ENCODE measurements around the gene KCNC3. TPM values are rescaled to one million over a fixed set of nuclear protein-coding genes. Genes with fewer than 3 reads are reported as not detected.

KCNC3 gene
- total and polyA plus RNA-seq, 2 experiments from 2014 or later, result 1.3 to 3.4 TPM

GRCh38 chr19:50328873-50329145, 368 bp downstream of the KCNC3 start:
- Histone ChIP-seq H3K36me3 (ENCODE audit: insufficient read depth) (no peaks in the 10 kb centered on the region), H3K79me2 (replicated peaks; ENCODE audit: insufficient read depth) (peaks cover 16% of the 10 kb centered on the region), H2AFZ (no peak overlapping the region), H4K20me1 (replicated peaks; ENCODE audit: insufficient read depth) (peaks cover 17% of the 10 kb centered on the region; the same call in 1 of the 2 replicates), H3K9me2 (ENCODE audit: insufficient read depth) (no peaks in the 10 kb centered on the region), H3K4me2 (no peak overlapping the region; the same call in 1 of the 2 replicates), H3K27ac (ENCODE audit: low read depth) (no peak overlapping the region), H3K4me1 (ENCODE audit: insufficient read depth) (peaks cover 35% of the 10 kb centered on the region), H3K4me3 (no peak overlapping the region; the same call in 1 of the 2 replicates), H3K27me3 (ENCODE audit: insufficient read depth) (peaks cover 25% of the 10 kb centered on the region), H3F3A (replicated peaks; ENCODE audit: low read depth) (peaks cover 24% of the 10 kb centered on the region)
- Mint-ChIP-seq H3K9me3 (peaks cover 80% of the 10 kb centered on the region), H3K4me1 (no peaks in the 10 kb centered on the region), H3K27me3 (ENCODE audit: insufficient read depth, low read depth, poor library complexity) (peaks cover 22% of the 10 kb centered on the region), H3K4me3 (no peak overlapping the region), H3K36me3 (ENCODE audit: low read depth) (peaks cover 52% of the 10 kb centered on the region), H3K27ac (no peak overlapping the region)
- no peak for ATAC-seq
- TF ChIP-seq POLR2AphosphoS5 (IDR thresholded peaks at IDR 0.05; ENCODE audit: low read depth), result 0 out of 2 replicates have a peak, but pooled peaks have one; percentile 28
- TF ChIP-seq EZH2 (IDR thresholded peaks at IDR 0.05; ENCODE audit: low read depth, unreplicated experiment), result no peak
- DNase-seq (ENCODE audit: low spot score), result no peak

- H3K27ac ChIP-seq (ENCODE audit: low read depth), result no peak overlapping the region
- peak overlapping the region; percentile 76 for H3K4me2 ChIP-seq
- H3K9me2 ChIP-seq (ENCODE audit: insufficient read depth), result no peaks in the 10 kb centered on the region
- DNase-seq (ENCODE audit: low spot score) (peak; percentile 64), ATAC-seq (no peak)
- no peak overlapping the region for H2AFZ ChIP-seq
- peaks cover 35% of the 10 kb centered on the region for H3K4me1 ChIP-seq (ENCODE audit: insufficient read depth)
- Mint-ChIP-seq H3K4me3 (no peak overlapping the region), H3K27ac (no peak overlapping the region), H3K9me3 (peaks cover 80% of the 10 kb centered on the region), H3K4me1 (no peaks in the 10 kb centered on the region), H3K36me3 (ENCODE audit: low read depth) (peaks cover 51% of the 10 kb centered on the region), H3K27me3 (ENCODE audit: insufficient read depth, low read depth, poor library complexity) (peaks cover 22% of the 10 kb centered on the region)
- peaks cover 17% of the 10 kb centered on the region; the same call in 1 of the 2 replicates for H4K20me1 ChIP-seq (replicated peaks; ENCODE audit: insufficient read depth)
- no peaks in the 10 kb centered on the region for H3K36me3 ChIP-seq (ENCODE audit: insufficient read depth)
- H3K79me2 ChIP-seq (replicated peaks; ENCODE audit: insufficient read depth), result peaks cover 16% of the 10 kb centered on the region
- H3F3A ChIP-seq (replicated peaks; ENCODE audit: low read depth), result peaks cover 24% of the 10 kb centered on the region
- peak overlapping the region; percentile 86 for H3K4me3 ChIP-seq
- TF ChIP-seq NANOG (IDR thresholded peaks at IDR 0.05; ENCODE audit: borderline replicate concordance) (no peak), CTCF (conservative IDR thresholded peaks at IDR 0.05; ENCODE audit: low read depth in 2 of 2) (peak in 1 of 2 experiments; percentile 44; a peak in 2 of 4 replicates), EZH2 (IDR thresholded peaks at IDR 0.05; ENCODE audit: low read depth, unreplicated experiment) (no peak)
- H3K27me3 ChIP-seq (ENCODE audit: insufficient read depth), result peaks cover 25% of the 10 kb centered on the region
Measured at GRCh38 chr19:50328224-50328872, 829 bp downstream of the KCNC3 start.

GRCh38 chr19:50327461-50328223, 1.5 kb downstream of the KCNC3 start:
- Mint-ChIP-seq H3K27ac (no peak overlapping the region), H3K27me3 (ENCODE audit: insufficient read depth, low read depth, poor library complexity) (peaks cover 23% of the 10 kb centered on the region), H3K4me3 (no peak overlapping the region), H3K9me3 (peaks cover 81% of the 10 kb centered on the region), H3K36me3 (ENCODE audit: low read depth) (peaks cover 52% of the 10 kb centered on the region), H3K4me1 (no peaks in the 10 kb centered on the region)
- H3K4me2 ChIP-seq, result peak overlapping the region; percentile 92
- peak overlapping the region; percentile 86 for H3K4me3 ChIP-seq
- no peak overlapping the region for H2AFZ ChIP-seq
- H3K27ac ChIP-seq (ENCODE audit: low read depth), result no peak overlapping the region
- peaks cover 17% of the 10 kb centered on the region; the same call in 1 of the 2 replicates for H4K20me1 ChIP-seq (replicated peaks; ENCODE audit: insufficient read depth)
- peaks cover 20% of the 10 kb centered on the region for H3F3A ChIP-seq (replicated peaks; ENCODE audit: low read depth)
- peak; percentile 23 for DNase-seq (ENCODE audit: low spot score)
- H3K4me1 ChIP-seq (ENCODE audit: insufficient read depth), result peaks cover 35% of the 10 kb centered on the region
- H3K27me3 ChIP-seq (ENCODE audit: insufficient read depth), result peaks cover 25% of the 10 kb centered on the region
- no peak for ATAC-seq
- H3K36me3 ChIP-seq (ENCODE audit: insufficient read depth), result no peaks in the 10 kb centered on the region
- H3K9me2 ChIP-seq (ENCODE audit: insufficient read depth), result no peaks in the 10 kb centered on the region
- H3K79me2 ChIP-seq (replicated peaks; ENCODE audit: insufficient read depth), result peaks cover 16% of the 10 kb centered on the region
- TF ChIP-seq EZH2phosphoT487 (IDR thresholded peaks at IDR 0.05; ENCODE audit: unreplicated experiment) (no peak), ZNF331 (CRISPR knock-in tag; IDR thresholded peaks at IDR 0.05; ENCODE audit: low read depth) (no peak), ZNF462 (CRISPR knock-in tag; IDR thresholded peaks at IDR 0.05) (no peak)
